ENCODE results near the gene GABRB1.

GRCh38 chr4:47032405-47033106, 1.2 kb downstream of the GABRB1 start:
- TF ChIP-seq CTCF (IDR thresholded peaks at IDR 0.05; ENCODE audit: poor library complexity) (peak; percentile 95), EZH2 (IDR thresholded peaks at IDR 0.05; ENCODE audit: borderline replicate concordance) (no peak), EZH2phosphoT487 (IDR thresholded peaks at IDR 0.05; ENCODE audit: low read depth, severe bottlenecking, unreplicated experiment) (no peak)
